T-helper 2 cell (primary cell): ENCODE measurements around the gene PARL.
"Not testable (repeated sequence)": the region's sequence is repeated elsewhere in the genome, so short reads cannot be mapped to it uniquely, and the experiment has no call there.

Experiments used
- DNase-seq, 5 experiments: peaks; one replicate each; pipeline versions ENCODE4 v3.0.0 to v3.0.0-alpha.2; 2012 to 2022

The PARL gene

DNA sequence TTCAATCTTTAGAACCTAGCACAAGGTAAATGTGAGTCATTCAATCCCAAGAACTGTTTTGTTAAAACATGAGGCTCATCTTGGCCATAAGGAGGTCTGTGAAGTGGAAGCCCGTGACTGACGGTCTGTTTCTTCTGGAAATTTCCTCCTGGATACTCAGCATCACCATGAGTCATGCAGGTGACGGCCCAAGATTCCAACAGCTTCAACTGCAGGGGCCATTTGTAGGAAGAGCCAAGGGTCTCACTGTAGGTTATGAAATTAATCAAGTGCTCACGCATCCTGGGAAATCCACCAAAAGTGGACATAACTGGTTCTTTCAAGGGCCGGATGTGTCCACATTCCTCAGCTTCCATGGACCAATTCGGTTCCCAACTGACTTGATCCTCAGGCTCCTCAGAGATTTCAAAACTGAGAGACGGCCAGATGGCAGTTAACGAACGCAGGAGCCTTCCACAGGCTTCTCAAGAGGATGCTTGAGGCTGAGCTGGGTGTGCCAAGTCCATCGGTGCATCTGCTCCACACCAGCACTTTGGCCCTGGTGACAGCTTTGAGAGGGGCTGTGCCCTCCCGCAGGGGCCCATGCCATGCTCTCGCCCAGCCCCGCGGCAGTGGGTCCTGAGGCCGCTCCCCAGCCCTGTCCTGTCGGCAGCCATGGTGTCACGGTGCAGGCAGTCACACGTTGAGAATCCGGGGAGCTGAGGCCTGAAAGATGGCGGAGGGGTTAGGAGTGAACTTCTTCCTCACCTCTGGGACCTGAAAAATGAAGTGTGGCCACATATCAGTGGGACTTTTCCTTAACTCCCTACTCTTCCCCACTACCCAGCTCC is 67.8 kb downstream of the PARL start:
- DNase-seq: no peak

DNA sequence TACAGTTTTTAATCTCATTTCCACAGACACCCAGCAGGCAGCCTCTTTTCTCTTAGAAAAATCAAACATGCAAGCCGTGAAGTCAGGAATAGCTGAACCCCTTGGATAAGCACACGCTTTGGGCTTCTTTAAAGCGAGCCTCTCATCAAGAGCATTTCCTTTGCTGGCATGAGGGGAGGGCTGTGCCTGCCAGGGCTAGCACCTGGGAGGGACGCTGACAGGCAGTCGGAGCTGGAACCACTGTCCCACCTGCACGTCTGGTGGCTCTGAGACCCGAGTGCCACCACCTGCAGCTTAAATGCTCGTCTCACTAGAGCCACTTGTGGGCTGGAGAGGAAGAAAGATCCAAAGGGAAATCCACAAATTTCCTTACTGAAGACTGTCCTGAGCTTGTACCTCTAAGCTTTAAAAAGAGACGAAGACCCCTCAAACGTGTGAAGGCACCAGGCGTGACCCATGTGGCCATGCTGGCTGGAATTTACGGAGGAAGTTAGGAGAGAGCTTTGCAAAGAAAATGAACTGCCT is 68.7 kb downstream of the PARL start:
- no peak for DNase-seq

DNA sequence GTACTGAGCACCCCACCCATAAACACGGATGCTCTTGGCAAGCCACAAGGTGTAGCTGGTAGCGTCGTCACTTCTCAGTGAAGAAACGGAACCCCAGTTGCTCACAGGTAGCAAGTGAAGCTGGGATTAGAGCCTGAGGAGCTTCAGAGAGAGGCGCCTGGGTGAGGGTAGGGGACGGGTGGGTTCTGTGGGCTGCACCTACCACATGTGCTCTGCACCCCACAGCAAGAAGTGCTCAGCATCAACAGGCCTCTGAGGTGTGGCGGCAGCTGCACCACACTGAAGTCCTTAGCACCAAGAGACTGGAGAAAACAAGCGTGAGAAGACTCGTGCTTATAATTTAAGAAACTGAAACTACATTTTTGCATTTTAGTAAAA is 69.1 kb downstream of the PARL start:
- peak in 1 of 5 experiments; percentile 56 for DNase-seq

DNA sequence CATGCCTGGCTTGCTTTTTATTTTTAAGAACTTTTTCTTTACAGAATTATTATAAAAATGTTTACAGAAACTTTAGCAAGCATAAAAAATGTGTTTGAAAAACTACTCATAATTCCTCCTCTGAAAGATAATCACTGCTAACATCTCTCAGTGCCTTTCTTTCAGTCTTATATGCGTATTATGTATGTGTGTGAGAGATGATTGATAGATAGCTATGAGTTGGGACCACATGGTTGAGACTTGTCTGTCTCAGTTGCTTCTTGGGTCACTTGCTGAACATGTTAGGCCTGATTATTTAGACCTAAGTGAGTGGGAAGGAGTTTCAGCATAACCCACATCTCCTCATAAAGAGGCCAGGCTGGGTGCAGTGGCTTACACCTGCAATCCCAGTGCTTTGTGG is 70.4 kb downstream of the PARL start:
- no peak for DNase-seq

DNA sequence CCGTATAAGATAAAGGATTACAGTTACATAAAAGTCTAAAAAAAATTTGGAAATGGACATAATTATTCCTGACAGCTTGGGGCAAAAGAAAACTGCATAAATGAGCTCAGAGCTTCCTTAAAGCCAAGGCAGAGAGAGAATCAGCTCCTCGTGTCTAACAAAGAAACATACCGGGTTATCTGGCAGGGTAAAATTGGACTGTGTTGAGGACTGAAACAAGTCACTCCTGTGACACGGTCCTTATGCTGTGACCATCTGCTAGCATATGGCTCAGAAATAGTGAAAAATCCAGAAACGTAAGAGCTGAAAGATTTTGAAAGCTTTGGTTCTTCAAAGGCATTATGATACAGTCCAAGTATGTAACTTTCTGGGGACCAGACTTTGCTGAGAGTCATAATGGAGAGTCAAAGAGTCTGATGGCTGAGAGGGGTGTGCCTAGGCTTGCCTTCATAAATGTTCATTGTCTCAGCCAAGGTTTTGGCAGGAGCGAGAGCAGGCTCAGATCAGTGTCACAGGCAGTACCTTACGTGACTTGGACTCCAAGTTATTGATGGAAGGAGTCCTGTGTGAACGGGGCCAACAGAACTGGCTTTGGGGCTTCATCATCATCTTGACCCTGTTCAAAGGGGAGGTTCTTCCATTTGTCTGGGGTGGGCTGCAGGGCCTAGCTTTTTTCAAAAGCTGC is 71.8 kb downstream of the PARL start:
- no peak for DNase-seq

DNA sequence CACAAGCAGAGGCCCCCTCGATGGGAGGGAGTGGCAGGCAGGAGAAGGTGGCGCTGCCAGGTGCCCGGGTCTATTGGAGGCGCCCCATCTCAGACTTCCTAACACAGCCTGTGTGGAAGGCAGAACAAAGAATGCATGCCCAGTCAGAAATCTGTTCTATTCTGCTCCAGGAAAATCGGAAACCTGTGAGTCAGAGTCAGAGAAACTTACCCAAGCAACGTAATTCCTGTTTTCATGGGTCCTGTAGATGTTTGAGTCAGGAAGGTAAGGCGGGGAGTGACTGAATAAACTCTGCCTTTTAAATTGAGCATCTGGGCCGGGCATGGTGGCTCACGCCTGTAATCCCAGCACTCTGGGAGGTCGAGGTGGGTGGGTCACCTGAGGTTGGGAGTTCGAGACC is 73.0 kb downstream of the PARL start:
- DNase-seq: no peak

DNA sequence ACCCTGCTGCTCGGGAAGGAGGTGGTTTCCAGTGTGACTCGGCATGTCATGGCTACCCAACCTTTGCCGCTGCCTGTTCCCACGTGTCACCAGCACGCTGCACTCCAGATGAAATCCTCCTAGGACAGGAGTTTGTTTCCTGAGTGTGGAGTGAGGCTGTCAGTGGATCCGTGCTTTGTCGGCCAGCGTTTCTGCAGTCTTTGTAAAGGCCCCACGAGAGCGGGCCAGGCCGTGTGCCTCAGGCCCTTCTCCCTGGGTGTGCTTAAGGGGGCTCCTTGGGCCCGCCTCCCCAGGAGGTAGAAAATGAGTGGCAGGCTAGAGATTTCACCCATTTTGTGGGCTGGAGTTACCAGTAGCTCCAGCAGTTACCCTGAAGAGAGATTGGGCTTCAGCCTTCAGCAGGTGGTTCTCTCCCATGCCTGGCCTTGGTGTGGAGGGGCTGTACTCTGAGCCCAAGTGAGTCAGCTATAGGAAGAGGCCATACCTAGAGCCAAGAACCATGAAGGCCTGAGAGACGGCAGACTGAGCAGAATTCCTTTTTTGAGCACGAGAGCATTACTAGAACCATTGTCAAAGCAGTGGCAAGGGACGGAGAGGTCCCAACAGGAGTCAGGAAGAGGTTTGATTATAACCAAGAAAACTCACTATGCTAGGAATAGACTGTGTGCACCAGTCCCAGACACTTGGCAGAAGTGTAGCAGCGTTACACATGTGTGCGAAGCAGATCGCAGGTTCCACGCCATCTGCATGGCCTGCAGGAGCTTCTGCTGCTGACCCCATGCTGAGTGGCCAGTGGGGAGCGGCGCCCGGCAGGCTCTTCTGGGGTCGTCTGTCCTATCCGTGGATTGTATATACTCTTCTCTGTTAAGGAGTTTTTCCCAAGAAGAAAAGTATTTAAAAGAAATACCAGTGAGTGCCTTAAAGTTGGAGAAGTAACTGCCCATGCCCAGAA is 73.8 kb downstream of the PARL start:
- DNase-seq: no peak

DNA sequence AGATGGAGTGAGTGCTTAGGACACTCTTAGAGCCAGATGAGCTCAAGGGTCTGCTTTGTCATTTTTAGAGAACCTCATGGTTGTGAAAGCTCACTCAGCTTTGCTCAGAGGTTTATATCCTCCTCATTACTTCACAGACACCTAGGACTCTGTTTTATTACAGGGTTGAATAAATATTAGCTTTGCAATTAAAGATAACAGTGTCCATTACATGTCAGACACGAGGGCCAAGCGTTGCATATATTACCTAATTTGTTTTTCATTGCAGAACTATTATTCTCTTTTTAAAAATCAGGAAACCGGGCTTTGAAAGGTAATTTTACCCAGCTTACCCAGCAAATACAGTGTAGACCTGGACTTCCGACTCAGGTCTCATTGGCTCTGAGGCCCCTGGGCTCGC is 75.4 kb downstream of the PARL start:
- no peak for DNase-seq

DNA sequence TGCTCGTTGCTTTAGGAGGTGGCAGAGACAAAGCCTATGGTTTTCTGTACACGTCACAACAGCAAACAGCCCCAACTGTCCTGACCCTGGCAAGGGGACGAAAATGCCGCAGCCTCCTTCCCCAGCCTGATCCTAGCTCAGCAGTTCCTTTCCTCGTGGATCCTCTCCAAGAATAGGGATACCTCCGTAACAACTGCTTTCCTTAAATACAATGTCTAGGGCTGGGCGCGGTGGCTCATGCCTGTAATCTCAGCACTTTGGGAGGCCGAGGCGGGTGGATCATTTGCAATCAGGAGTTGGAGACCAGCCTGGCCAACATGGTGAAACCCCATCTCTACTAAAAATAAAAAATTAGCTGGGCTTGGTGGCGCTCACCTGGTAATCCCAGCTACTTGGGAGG is 76.3 kb downstream of the PARL start:
- DNase-seq: no peak

DNA sequence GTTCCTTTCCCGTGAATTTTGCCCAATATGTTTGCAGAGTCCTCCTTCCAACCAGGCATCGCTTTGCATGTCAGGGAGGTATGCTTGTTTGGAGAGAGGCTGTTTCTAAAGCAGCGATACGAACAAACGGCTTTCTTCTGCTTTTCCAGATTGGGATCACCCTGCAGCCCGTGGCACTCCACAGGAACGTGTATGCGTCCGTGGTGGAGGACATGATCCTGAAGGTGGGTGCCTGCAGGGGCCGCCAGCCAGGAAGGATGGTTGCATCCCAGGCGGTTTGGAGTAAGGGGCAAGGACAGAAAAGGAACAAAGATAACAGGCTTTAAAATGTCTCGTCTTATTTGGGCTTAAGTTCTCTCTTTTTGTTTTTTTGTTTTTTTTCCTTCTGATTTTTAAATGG is 76.8 kb downstream of the PARL start:
- DNase-seq: no peak

DNA sequence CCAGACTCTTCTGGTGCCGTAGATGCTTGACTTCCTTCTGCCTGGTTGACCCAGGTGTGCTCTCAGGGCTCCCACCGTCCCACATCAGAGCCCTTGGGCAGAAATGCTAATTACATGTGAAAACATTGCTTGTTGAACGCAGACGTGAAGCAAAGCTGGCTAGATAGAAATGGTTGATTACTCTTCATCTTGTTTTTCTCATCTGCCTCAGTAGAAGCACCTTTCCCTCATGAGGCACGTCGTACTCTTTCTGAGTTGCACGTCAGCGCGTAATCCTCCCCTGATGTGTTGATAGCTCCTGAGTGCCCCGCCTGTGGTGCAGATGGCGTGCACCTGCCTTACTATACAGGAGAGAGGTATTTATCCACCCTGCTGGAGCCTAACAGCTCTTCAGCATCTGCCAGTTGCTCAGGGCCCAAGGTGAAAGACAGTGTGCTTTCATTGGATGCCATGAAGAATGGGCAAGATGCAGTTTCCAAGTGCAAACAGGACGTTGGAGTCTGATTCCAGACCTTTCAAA is 77.4 kb downstream of the PARL start:
- DNase-seq: no peak

DNA sequence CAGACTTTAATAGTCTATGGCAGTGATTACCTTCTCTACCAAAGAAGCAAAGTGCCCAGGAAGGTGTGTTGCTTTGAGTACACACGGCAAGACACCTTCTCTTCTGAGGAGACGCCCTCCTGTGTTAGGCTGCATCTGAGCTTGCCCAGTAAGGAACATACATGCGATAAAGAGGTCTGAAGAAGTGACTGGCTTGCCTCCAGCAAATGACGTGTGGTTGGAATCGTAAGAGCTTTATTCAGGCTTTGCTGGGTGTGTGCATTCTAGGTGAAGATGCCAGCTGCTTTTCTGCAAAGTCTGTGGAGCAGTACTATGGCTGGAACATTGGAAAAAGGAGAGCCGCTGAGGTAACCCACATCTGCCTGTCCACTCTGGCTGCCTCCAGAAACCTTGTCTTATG is 81.7 kb downstream of the PARL start:
- no peak for DNase-seq

DNA sequence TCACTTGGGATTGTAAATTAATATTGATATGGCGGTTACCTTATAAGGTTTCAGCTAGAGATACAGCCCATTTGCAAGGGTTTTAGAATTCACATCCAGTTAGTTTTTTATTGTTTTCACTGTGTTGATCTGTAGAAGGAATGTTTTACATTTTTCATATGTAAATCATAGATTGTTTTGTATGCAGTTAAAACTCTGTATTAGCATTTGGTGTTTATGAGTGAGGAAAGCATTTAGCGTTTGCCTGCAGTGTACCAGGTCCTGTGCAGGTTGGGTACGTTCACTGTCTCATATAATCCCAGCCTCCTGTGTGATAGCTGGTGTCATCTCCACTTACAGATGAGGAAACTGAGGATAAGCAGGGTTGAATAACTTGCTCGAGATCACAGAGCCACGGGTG is 83.1 kb downstream of the PARL start:
- DNase-seq: no peak

DNA sequence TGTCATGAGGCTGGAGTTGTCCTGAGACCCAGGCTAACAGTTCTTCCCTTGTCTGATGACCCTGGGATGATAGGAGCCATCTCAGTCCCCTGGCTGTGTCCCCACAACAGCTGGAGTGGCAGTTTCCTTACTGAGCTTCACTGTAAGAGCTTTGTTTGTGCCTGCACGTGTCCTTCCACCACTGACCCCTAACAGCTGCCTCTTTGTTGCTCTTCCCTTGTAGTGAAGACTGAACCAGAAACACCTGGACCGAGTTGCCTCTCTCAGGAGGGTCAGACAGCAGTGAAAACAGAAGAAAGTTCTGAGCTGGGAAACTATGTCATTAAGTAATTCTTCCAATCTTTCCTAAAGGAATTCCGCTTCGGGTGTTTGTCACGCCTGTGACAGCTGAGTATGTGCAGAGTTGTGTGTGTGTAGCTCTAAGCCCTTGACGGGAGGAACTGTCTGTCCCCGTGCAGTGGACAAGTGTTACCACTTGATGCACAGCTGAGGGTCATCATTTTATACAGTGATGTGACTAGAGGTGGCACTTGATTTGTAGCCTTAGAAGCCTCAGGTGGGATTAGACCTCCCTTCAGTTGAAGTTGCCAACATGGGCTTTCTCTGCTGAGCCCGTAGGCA is 84.3 kb downstream of the PARL start:
- no peak for DNase-seq

DNA sequence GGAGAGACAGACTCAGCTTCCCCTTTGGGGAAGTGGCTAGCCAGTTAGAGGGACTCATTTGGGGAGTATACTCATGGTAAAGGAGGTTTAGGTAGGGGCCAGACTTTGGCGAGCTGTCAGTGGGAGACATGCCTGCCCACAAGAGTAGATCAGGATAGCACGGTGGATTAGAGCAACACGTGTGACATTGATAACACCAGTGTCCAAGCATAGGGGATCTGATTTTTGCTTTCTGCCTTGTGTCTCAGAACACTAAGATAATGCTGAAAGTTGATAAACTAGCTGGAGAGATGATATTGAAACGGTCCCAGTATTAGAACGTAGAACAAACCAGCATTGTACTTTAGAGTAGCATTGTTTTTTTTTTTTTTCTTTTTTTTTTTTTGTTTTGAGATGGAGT is 85.2 kb downstream of the PARL start:
- no peak for DNase-seq

DNA sequence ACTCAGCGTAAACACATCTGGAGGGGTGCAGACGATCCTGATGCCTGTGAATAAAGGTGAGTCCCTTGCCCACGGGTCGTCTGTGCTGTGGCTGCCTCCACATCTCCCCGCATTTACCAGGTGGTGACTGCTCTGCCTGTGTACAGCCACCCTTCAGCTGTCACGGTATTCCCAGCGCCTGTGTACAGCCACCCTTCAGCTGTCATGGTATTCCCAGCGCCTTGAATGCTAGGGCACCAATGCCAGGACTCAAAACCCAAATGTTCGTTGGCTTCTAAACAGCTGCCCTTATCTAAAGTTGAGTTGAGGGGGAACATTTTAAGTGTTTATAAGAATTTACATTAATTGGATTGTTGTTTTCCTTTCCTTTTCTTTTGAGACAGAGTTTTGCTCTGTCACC is 86.7 kb downstream of the PARL start:
- DNase-seq: no peak

DNA sequence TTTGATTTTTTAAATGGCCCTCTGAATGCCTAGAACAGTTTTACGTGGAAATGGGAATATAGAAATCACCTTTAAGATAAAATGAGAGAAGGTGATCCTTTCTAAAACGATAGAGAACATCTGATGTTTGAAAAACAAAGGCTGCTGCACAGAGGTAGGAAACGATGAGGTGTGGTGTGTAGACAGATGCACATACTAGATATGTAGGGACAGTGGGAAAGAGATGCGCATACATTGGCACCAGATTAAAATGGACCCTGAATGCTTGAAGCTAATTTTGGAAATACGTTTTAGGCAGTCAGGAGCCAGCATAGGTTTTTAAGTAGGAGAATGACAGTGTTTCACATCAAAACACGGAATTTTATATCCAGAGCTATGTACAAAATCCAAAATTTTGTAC is 88.3 kb downstream of the PARL start:
- DNase-seq: no peak

DNA sequence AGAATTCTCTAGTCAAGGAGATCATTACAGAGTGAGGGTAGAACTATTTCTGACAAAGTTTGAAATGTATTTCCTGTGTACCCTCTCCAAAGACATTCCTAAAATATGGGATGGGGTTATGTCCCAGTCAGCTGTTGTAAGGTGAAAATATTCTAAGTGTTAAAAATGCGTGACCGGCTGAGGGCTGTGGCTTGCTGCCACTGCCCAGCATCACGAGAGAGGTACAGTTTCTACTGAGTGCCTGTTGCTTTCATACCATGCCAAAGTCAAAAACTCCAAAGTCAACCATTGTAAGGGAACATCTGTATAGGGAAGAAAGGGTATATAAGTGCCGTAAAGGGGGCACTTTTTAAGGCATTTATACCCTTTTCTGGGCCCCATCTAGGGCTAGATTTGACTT is 90.2 kb downstream of the PARL start:
- DNase-seq: no peak

DNA sequence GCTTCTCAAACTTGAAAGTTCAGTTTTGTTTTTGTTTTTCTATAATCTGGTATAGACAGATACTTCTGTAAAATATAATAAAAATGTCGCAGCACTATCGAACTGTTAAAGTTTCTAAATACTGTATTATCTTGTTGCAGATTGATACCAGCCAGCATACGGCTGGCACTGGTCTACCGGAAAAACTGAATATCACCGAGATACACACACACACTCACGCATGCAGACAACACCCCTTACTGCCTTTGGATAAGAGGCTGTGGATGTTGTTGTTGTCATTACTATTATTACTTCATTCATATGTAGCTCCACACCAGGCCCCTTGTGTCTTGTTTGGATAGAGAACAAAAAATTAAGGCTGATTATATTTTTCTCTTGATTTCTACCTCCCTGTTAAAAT is 91.7 kb downstream of the PARL start:
- DNase-seq: no peak

DNA sequence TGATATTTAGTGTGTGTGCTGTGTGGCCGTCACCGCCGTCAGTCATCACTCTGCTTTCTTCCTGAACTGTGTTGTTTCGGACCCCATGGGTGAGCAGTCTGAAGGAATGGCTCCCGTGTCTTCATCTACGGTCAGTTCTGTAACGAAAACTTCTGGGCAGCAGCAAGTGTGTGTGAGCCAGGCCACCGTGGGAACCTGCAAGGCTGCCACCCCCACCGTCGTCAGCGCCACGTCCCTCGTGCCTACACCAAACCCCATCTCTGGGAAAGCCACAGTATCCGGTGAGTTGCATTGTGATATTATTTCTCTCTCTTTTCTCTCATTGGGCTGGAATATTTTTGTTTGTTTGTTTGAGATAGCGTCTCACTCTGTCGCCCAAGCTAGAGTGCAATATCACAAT is 94.0 kb downstream of the PARL start:
- DNase-seq: no peak

DNA sequence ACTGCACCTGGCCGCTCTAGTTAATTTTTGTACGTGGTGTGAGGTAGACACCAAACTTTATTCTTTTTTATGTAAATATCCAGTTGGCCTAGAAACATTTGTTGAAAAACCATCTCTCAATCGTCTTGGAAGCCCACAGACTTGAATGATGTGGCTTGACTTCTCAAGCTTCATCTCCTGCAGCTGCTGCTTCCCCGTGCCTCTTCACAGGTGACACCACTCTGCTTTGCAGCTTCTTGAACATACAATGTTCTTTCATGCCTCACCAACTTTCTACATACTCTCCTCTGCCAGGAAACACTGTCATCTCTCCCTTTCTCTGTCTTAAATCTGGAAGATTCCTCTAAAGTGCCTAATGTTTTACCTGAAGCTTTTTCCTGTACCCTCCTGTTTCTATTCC is 94.9 kb downstream of the PARL start:
- no peak for DNase-seq

DNA sequence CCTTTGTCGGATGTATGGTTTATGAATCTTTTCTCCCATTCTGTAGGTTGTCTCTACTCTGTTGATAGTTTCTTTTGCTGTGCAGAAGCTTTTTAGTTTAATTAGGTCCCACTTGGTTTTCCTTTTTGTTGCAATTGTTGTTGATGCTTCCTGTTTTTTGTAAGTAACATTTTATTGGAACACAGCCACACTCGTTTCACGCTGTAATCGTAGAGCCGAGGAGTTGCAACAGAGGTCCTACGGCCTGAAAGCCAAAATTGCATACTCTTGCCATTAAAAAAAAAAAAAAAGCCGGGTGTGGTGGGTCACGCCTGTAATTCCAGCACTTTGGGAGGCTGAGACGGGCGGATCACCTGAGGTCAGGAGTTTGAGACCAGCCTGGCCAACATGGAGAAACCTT is 100.2 kb downstream of the PARL start:
- not testable (repeated sequence) for DNase-seq
